BJ (cell line): ENCODE measurements around the gene BTBD16. TPM values are rescaled to one million over a fixed set of nuclear protein-coding genes. Genes with fewer than 3 reads are reported as not detected.

Source experiments
- CTCF ChIA-PET: fragments of 350-600 bp; formaldehyde crosslinking; extraction: SDS; loops from one replicate; lab custom pipeline; 2021; ENCODE audit warnings: antibody characterized with exemption, inconsistent platforms; lab: Yijun Ruan, JAX
- POLR2A ChIA-PET: fragments of 300-600 bp; sonication (Branson Sonifier 250); formaldehyde crosslinking; extraction: SDS; loops from one replicate; lab custom pipeline; 2021; ENCODE audit warnings: antibody characterized with exemption; lab: Charles Lee
- DNase-seq: peaks from one replicate; pipeline ENCODE4 v3.0.0-alpha.2; 2011; ENCODE audit warnings: low read depth
- H3K27me3 ChIP-seq: 2 replicates; pipeline ENCODE4 v1.6.0; 2011; ENCODE audit warnings: low read length; ENCODE audit not compliant: control insufficient read depth, insufficient read depth
- H3K36me3 ChIP-seq: 2 replicates; pipeline ENCODE4 v1.5.1; 2011; ENCODE audit warnings: low read length; ENCODE audit not compliant: control insufficient read depth, insufficient read depth
- H3K4me3 ChIP-seq: 2 replicates; pipeline ENCODE4 v1.5.1; 2011; ENCODE audit warnings: low read depth, mild to moderate bottlenecking, control low read depth, low read length
- polyA minus RNA-seq: library from RNA; depleted of rRNA, polyadenylated mRNA; stranded (reverse); fragments of >200 nt; gene quantifications from 2 replicates; pipeline ENCODE4 v1.2.3, GENCODE V29; 2011; rRNA and poly(A)+ RNA removed
- polyA plus RNA-seq: library from polyadenylated mRNA; depleted of rRNA; stranded (reverse); fragments of >200 nt; gene quantifications from 2 replicates; pipeline ENCODE4 v1.2.3, GENCODE V29; 2011; rRNA removed
- TF ChIP-seq, protein P1 (sequence below): IDR thresholded peaks from 2 replicates; pipeline ENCODE4 v1.5.1; 2011; ENCODE audit warnings: low read depth, mild to moderate bottlenecking, control low read depth, inconsistent platforms, low read length, moderate library complexity; ENCODE audit not compliant: insufficient read depth

BTBD16 gene
- polyA plus RNA-seq (not detected in 2 replicates), polyA minus RNA-seq (not detected in 2 replicates)

DNA sequence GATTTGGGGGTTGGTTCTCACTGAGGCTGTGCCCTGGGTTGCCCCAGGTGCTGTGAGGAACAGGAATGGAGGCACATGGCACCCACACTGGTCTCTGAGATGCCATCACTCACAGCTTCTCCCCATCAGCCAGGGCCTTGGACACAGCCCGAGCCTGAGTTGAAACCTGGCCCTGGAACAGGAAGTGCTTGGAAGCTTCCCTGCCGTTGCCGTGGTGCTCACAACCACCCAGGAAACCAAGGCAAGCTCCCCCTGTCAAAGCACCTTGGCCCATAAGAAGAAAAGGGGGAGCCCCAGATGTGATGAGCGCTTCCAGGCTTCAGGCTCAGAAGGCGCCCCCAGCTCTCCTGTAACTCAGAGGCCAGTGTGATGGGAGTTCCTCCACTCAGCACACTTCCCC is at the start of gene BTBD16:
BTBD16 (plus strand) TSS at position 221 of the 400 bp plus-strand sequence. CDS start 3,786 bp downstream, outside the sequence.
- H3K36me3 ChIP-seq, result no peaks in the 10 kb centered on the region
- no peak for DNase-seq
- H3K27me3 ChIP-seq, result no peaks in the 10 kb centered on the region
- CTCF ChIA-PET, result interaction anchor here (1.1 to 2.5 kb wide), 4 partner anchors 9 to 294 kb away, joined by 3 to 6 read pairs (median 4); no protein-coding TSS in a partner anchor
- TF ChIP-seq, protein P1, sequence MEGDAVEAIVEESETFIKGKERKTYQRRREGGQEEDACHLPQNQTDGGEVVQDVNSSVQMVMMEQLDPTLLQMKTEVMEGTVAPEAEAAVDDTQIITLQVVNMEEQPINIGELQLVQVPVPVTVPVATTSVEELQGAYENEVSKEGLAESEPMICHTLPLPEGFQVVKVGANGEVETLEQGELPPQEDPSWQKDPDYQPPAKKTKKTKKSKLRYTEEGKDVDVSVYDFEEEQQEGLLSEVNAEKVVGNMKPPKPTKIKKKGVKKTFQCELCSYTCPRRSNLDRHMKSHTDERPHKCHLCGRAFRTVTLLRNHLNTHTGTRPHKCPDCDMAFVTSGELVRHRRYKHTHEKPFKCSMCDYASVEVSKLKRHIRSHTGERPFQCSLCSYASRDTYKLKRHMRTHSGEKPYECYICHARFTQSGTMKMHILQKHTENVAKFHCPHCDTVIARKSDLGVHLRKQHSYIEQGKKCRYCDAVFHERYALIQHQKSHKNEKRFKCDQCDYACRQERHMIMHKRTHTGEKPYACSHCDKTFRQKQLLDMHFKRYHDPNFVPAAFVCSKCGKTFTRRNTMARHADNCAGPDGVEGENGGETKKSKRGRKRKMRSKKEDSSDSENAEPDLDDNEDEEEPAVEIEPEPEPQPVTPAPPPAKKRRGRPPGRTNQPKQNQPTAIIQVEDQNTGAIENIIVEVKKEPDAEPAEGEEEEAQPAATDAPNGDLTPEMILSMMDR, result no peak
- no peak within 1 kb of the TSS for H3K4me3 ChIP-seq
- POLR2A ChIA-PET, result no interaction called here

DNA sequence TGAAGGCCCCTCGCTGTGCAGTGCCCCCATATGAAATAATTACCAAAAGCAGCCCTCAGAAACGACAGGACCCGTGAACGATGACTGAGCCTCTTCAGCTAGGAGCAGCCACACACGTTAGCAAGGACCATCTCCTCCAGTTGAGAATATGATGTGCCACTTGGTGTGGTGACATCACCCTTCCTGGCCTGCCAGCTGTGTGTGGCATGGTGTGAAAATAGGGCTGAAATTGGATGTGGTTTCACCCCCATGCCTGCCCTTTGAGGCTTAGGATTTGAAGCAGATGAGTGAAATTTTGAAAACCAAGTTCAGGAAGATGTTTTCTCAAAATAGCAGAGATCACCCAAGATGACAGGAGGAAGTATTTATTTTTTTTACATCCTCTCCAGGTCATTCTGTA is 49.1 kb upstream of the BTBD16 start:
- TF ChIP-seq, protein P1, result no peak
- no peak overlapping the region for H3K4me3 ChIP-seq
- ChIA-PET CTCF (interaction anchor here (1.1 to 1.9 kb wide), 3 partner anchors 14 to 46 kb away, joined by 3 to 5 read pairs (median 5); no protein-coding TSS in a partner anchor), POLR2A (no interaction called here)
- DNase-seq, result no peak
- no peaks in the 10 kb centered on the region for H3K27me3 ChIP-seq
- peaks cover 3% of the 10 kb centered on the region for H3K36me3 ChIP-seq

DNA sequence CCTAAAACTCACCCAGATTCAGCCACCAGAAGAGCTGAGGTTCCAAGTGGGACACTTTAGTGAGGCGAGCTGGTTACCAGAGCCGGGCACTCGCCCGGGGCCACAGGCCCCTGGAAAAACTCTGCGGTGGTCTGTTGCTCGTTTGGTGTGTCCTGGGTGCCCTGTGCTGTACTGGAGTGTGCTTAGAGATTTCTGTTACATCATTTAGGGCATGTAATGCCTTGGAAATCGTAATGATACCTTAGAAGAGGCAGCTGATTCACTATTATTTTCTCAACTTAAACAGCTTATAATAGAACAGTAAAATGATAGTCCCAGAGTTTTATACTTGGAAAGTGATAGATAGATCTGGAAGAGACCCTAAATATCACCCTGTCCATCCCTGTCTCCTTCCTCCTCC is 48.5 kb upstream of the BTBD16 start:
- Histone ChIP-seq H3K4me3 (no peak overlapping the region), H3K36me3 (peaks cover 3% of the 10 kb centered on the region), H3K27me3 (no peaks in the 10 kb centered on the region)
- CTCF ChIA-PET, result interaction anchor here (1.0 kb wide), 1 partner anchor 14 kb away, joined by 3 read pairs; no protein-coding TSS in a partner anchor
- POLR2A ChIA-PET, result no interaction called here
- DNase-seq, result no peak
- TF ChIP-seq, protein P1, result no peak

DNA sequence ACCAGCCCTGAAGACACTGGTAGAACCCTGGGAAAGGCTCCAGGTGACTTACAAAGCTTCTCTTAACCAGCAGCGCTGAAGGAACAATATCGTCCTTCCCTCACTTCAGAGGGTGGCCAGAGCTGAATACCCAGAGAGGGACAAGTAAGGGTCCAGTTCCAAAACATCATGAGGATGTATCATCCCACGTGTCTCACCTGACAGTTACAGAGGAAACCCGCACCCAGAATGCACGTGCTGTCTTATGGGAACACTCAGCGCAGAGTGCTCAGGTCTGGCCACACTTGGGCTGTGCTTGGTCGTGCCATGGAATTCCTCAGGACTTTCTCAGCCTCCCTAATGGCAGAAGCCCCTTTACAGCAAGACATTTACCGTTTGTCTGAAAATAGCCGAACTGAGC is 46.9 kb upstream of the BTBD16 start:
- POLR2A ChIA-PET, result no interaction called here
- TF ChIP-seq, protein P1, result no peak
- Histone ChIP-seq H3K36me3 (peaks cover 7% of the 10 kb centered on the region), H3K27me3 (no peaks in the 10 kb centered on the region), H3K4me3 (no peak overlapping the region)
- no peak for DNase-seq
- CTCF ChIA-PET, result no interaction called here

DNA sequence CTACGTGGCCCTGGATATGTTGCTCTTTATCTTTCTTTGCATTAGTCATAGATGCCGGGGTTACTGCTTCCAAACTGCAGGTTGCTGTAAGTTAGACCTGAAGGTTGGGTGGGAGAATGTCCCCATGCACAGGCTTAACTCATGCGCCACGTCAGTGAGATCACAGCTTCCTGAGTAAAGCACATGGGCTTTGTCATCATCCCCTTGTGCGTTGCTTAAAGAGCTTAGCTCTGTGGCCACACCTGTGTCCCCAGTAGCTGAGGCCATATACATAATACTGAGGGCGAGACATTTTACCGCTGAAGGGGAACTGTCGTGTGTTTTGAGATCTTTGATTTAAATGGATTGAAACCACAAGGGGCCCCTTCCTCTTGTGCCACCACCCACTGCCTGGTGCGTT is 45.8 kb upstream of the BTBD16 start:
- no peaks in the 10 kb centered on the region for H3K27me3 ChIP-seq
- ChIA-PET CTCF (interaction anchor here (1.0 to 1.5 kb wide), 2 partner anchors 15 to 17 kb away, joined by 3 to 4 read pairs; no protein-coding TSS in a partner anchor), POLR2A (no interaction called here)
- TF ChIP-seq, protein P1, result no peak
- H3K36me3 ChIP-seq, result peaks cover 9% of the 10 kb centered on the region
- no peak overlapping the region for H3K4me3 ChIP-seq
- DNase-seq, result no peak
